H1 (cell line): Measurements from ENCODE around the gene ENTPD8. TPM values are rescaled to one million over a fixed set of nuclear protein-coding genes. Genes with fewer than 3 reads are reported as not detected.

Source experiments
- CTCF ChIA-PET: fragments of 300-600 bp; sonication (Branson Sonifier 250); formaldehyde crosslinking; loops from one replicate; lab custom pipeline; 2021; ENCODE audit not compliant: partially characterized antibody; lab: Charles Lee
- POLR2A ChIA-PET: fragments of 300-600 bp; sonication (Branson Sonifier 250); formaldehyde crosslinking; loops from one replicate; lab custom pipeline; 2021; ENCODE audit warnings: inconsistent platforms; ENCODE audit not compliant: partially characterized antibody; lab: Charles Lee
- DNase-seq, 2 experiments: peaks; one replicate each; pipeline versions ENCODE4 v3.0.0 to v3.0.0-alpha.2; 2010 to 2022; ENCODE audit warnings: low spot score in 2 of 2, low read depth in 1 of 2, mixed read lengths in 1 of 2
- FAIRE-seq: peaks from 2 replicates; lab custom pipeline; 2011; peaks lifted over from hg19 to GRCh38; lab: Jason Lieb, UNC
- H2AFZ ChIP-seq: 2 replicates; pipeline ENCODE4 v1.8.1; 2012; ENCODE audit warnings: low read length, inconsistent platforms
- H2AK5ac ChIP-seq: 2 replicates; pipeline ENCODE4 v1.6.1; 2013; ENCODE audit warnings: low read depth, low read length
- H2BK120ac ChIP-seq: replicated peaks from 2 replicates; pipeline ENCODE3; 2013; ENCODE audit warnings: low read depth, low read length, inconsistent platforms
- H2BK12ac ChIP-seq: 2 replicates; pipeline ENCODE4 v1.6.1; 2013; ENCODE audit warnings: low read depth, low read length
- H2BK15ac ChIP-seq: 2 replicates; pipeline ENCODE4 v1.6.1; 2013; ENCODE audit warnings: low read length
- H2BK20ac ChIP-seq: 2 replicates; pipeline ENCODE4 v1.6.1; 2013; ENCODE audit warnings: low read length
- H2BK5ac ChIP-seq: 2 replicates; pipeline ENCODE4 v1.6.1; 2013; ENCODE audit warnings: low read depth, low read length
- H3K14ac ChIP-seq: 2 replicates; pipeline ENCODE4 v1.6.1; 2013; ENCODE audit warnings: inconsistent platforms; ENCODE audit not compliant: insufficient read length
- H3K18ac ChIP-seq: 2 replicates; pipeline ENCODE4 v1.6.1; 2013; ENCODE audit warnings: low read length; ENCODE audit errors: extremely low read depth
- H3K23ac ChIP-seq: 2 replicates; pipeline ENCODE4 v1.6.1; 2013; ENCODE audit warnings: inconsistent platforms; ENCODE audit not compliant: insufficient read length
- H3K23me2 ChIP-seq: 2 replicates; pipeline ENCODE4 v1.6.1; 2013; ENCODE audit warnings: low read depth, low read length
- H3K27ac ChIP-seq: 2 replicates; pipeline ENCODE4 v1.6.1; 2011; ENCODE audit warnings: low read depth, low read length, inconsistent platforms
- H3K27me3 ChIP-seq, 4 experiments: replicated peaks in 1 of 4; 1 replicate in 1 of 4; 2 replicates in 3 of 4; pipeline versions ENCODE4 v1.6.1 to v1.8.1; 2011 to 2013; ENCODE audit warnings: low read length in 3 of 4, mild to moderate bottlenecking in 3 of 4, inconsistent platforms in 2 of 4, mixed read lengths in 2 of 4, moderate library complexity in 1 of 4; ENCODE audit not compliant: control insufficient read depth in 3 of 4, insufficient read depth in 3 of 4; ENCODE audit errors: extremely low read depth in 1 of 4
- H3K36me3 ChIP-seq, 4 experiments: 2 replicates each; pipeline versions ENCODE4 v1.6.1 to v1.8.1; 2011 to 2013; ENCODE audit warnings: mild to moderate bottlenecking in 4 of 4, low read length in 3 of 4, moderate library complexity in 2 of 4, control low read depth in 1 of 4, inconsistent platforms in 1 of 4; ENCODE audit not compliant: insufficient read depth in 4 of 4, control insufficient read depth in 2 of 4
- H3K4ac ChIP-seq: replicated peaks from 2 replicates; pipeline ENCODE3; 2013; ENCODE audit warnings: low read length, low read depth, mixed read lengths, inconsistent platforms; ENCODE audit not compliant: insufficient read length
- H3K4me1 ChIP-seq, 4 experiments: replicated peaks in 1 of 4; 1 replicate in 1 of 4; 2 replicates in 3 of 4; pipeline versions ENCODE4 v1.6.1 to v1.8.1; 2011 to 2013; ENCODE audit warnings: low read length in 3 of 4, inconsistent platforms in 2 of 4, mixed read lengths in 1 of 4; ENCODE audit not compliant: insufficient read depth in 4 of 4, control insufficient read depth in 3 of 4
- H3K4me2 ChIP-seq, 2 experiments: 2 replicates each; pipeline versions ENCODE4 v1.6.1 to v1.8.1; 2011 to 2013; ENCODE audit warnings: low read depth in 2 of 2, low read length in 2 of 2, control low read depth in 1 of 2, inconsistent platforms in 1 of 2, mild to moderate bottlenecking in 1 of 2; ENCODE audit not compliant: insufficient read depth in 1 of 2
- H3K4me3 ChIP-seq, 4 experiments: fragments of 200-600, 300-600 bp in 1 of 4; sonication (generic), shearing (Covaris generic), sonication (Bioruptor Twin) in 1 of 4; 2 replicates each; pipeline versions ENCODE4 v1.5.1 to v1.8.1; 2011 to 2016; ENCODE audit warnings: low read length in 4 of 4, low read depth in 3 of 4, control low read depth in 2 of 4, inconsistent platforms in 2 of 4, mild to moderate bottlenecking in 2 of 4, mixed read lengths in 1 of 4, moderate library complexity in 1 of 4; ENCODE audit not compliant: insufficient read depth in 2 of 4; ENCODE audit errors: extremely low read depth in 1 of 4
- H3K56ac ChIP-seq: replicated peaks from 2 replicates; pipeline ENCODE3; 2013; ENCODE audit warnings: low read depth, mild to moderate bottlenecking, mixed read lengths, low read length, inconsistent platforms; ENCODE audit not compliant: insufficient read length
- H3K79me1 ChIP-seq: 2 replicates; pipeline ENCODE4 v1.6.1; 2013; ENCODE audit warnings: low read depth, low read length, control low read depth
- H3K79me2 ChIP-seq, 2 experiments: 2 replicates each; pipeline versions ENCODE4 v1.6.1 to v1.8.1; 2012 to 2013; ENCODE audit warnings: low read length in 2 of 2, mild to moderate bottlenecking in 2 of 2, inconsistent platforms in 1 of 2; ENCODE audit not compliant: insufficient read depth in 2 of 2, control insufficient read depth in 1 of 2
- H3K9ac ChIP-seq, 4 experiments: replicated peaks in 1 of 4; 1 replicate in 1 of 4; 2 replicates in 3 of 4; pipeline versions ENCODE4 v1.6.1 to v1.8.1; 2011 to 2013; ENCODE audit warnings: low read depth in 3 of 4, low read length in 3 of 4, control low read depth in 2 of 4, mild to moderate bottlenecking in 2 of 4, moderate library complexity in 2 of 4, inconsistent platforms in 1 of 4; ENCODE audit errors: extremely low read depth in 1 of 4
- H3K9me3 ChIP-seq, 2 experiments: 2 replicates each; pipeline versions ENCODE4 v1.6.1 to v1.8.1; 2012 to 2013; ENCODE audit warnings: mild to moderate bottlenecking in 2 of 2, moderate library complexity in 2 of 2, control low read depth in 1 of 2, inconsistent platforms in 1 of 2, low read depth in 1 of 2, low read length in 1 of 2, mixed read lengths in 1 of 2; ENCODE audit not compliant: insufficient read depth in 2 of 2
- H4K20me1 ChIP-seq, 2 experiments: replicated peaks in 1 of 2; 2 replicates each; pipeline versions ENCODE3 to v1.8.1; 2011 to 2013; ENCODE audit warnings: inconsistent platforms in 2 of 2, low read length in 2 of 2, mild to moderate bottlenecking in 1 of 2; ENCODE audit not compliant: insufficient read depth in 2 of 2, control insufficient read depth in 1 of 2
- H4K5ac ChIP-seq: 2 replicates; pipeline ENCODE4 v1.6.1; 2013; ENCODE audit warnings: low read length, low read depth, mixed read lengths, inconsistent platforms; ENCODE audit not compliant: insufficient read length
- H4K8ac ChIP-seq: 2 replicates; pipeline ENCODE4 v1.8.0; 2013; ENCODE audit warnings: mild to moderate bottlenecking, moderate library complexity, low read length, inconsistent platforms; ENCODE audit not compliant: insufficient read depth; ENCODE audit errors: extremely low read depth
- H4K91ac ChIP-seq: replicated peaks from 2 replicates; pipeline ENCODE3; 2013; ENCODE audit warnings: low read length, mixed read lengths, inconsistent platforms; ENCODE audit not compliant: insufficient read length
- BRCA1 ChIP-seq: IDR thresholded peaks from 2 replicates; pipeline ENCODE4 v1.6.1; 2012; ENCODE audit warnings: low read depth, low read length, improper control_type of control experiment
- EZH2 ChIP-seq: fragments of 200-600 bp; sonication (generic); IDR thresholded peaks from 2 replicates; pipeline ENCODE4 v1.7.1; 2012; ENCODE audit warnings: low read depth, mild to moderate bottlenecking, moderate library complexity, low read length, inconsistent platforms; ENCODE audit not compliant: severe bottlenecking
- HDAC6 ChIP-seq: IDR thresholded peaks from one replicate; pipeline ENCODE4 v1.7.1; 2012; ENCODE audit warnings: low read depth, mild to moderate bottlenecking, inconsistent platforms, low read length, moderate library complexity
- JUND ChIP-seq: IDR thresholded peaks from 2 replicates; pipeline ENCODE4 v1.6.1; 2011; ENCODE audit warnings: mild to moderate bottlenecking, improper control_type of control experiment, low read length
- KDM5A ChIP-seq: fragments of 200-600 bp; IDR thresholded peaks from 2 replicates; pipeline ENCODE4 v1.7.1; 2012; ENCODE audit warnings: mild to moderate bottlenecking, low read length, inconsistent platforms, mixed read lengths
- POLR2A ChIP-seq, 2 experiments: IDR thresholded peaks; 1 replicate in 1 of 2; 2 replicates in 1 of 2; pipeline ENCODE4 v1.6.1; 2011; ENCODE audit warnings: low read depth in 2 of 2, low read length in 2 of 2, mild to moderate bottlenecking in 2 of 2; ENCODE audit errors: control extremely low read depth in 1 of 2
- RBBP5 ChIP-seq: IDR thresholded peaks from 2 replicates; pipeline ENCODE4 v1.7.1; 2012; ENCODE audit warnings: low read depth, mild to moderate bottlenecking, inconsistent platforms, low read length, moderate library complexity, borderline replicate concordance
- SAP30 ChIP-seq: fragments of 300-600 bp; sonication (generic); IDR thresholded peaks from 2 replicates; pipeline ENCODE4 v1.7.1; 2012; ENCODE audit warnings: low read length, moderate library complexity, mild to moderate bottlenecking, inconsistent platforms; ENCODE audit not compliant: insufficient read depth, insufficient replicate concordance
- SIN3A ChIP-seq, 2 experiments: IDR thresholded peaks in 1 of 2; conservative IDR thresholded peaks in 1 of 2; 2 replicates each; pipeline ENCODE4 v1.6.1; 2011 to 2012; ENCODE audit warnings: low read length in 2 of 2, improper control_type of control experiment in 1 of 2, low read depth in 1 of 2, mild to moderate bottlenecking in 1 of 2
- SP1 ChIP-seq: IDR thresholded peaks from 2 replicates; pipeline ENCODE4 v1.6.1; 2011; ENCODE audit warnings: low read depth, low read length
- ZNF274 ChIP-seq: IDR thresholded peaks from 2 replicates; pipeline ENCODE4 v1.7.0; 2012; ENCODE audit warnings: low read length, borderline replicate concordance; ENCODE audit errors: extremely low read depth
- WGBS, 2 experiments: shearing (Covaris generic) in 1 of 2; methylation state at CpG; one replicate each; pipeline versions ENCODE4 v1.1.6 to v1.1.7; 2013 to 2015; ENCODE audit warnings: low lambda C conversion rate in 2 of 2, mixed read lengths in 2 of 2, inconsistent platforms in 1 of 2, low coverage in 1 of 2, missing lambda C conversion rate in 1 of 2; ENCODE audit not compliant: insufficient replicate concordance in 2 of 2, insufficient coverage in 1 of 2, insufficient read length in 1 of 2; ENCODE audit errors: extremely low coverage in 1 of 2, missing lambda C conversion rate in 1 of 2; 5-methylcytosine and 5-hydroxymethylcytosine counted together
- polyA plus RNA-seq, 7 experiments: library from polyadenylated mRNA; depleted of rRNA in 3 of 7; stranded (reverse) in 5 of 7; unstranded in 2 of 7; fragments of >200 nt in 5 of 7; fragments of 200-250 nt in 2 of 7; gene quantifications; 1 replicate in 5 of 7; 2 replicates in 1 of 7; 4 replicates in 1 of 7; pipeline versions ENCODE4 v1.2.1 to v1.2.3, GENCODE V29; 2011 to 2013; ENCODE audit warnings: missing spikeins in 2 of 7, mixed read lengths in 2 of 7
- total RNA-seq: library from RNA; stranded (reverse); fragmentation: NEBNext Ultra II Directional; extraction: Animal tissue kit (Norgen Biotek cat#: 25700); gene quantifications from 2 replicates; pipeline ENCODE4 v1.2.1, GENCODE V29; 2021

ENTPD8 gene
- total and polyA plus RNA-seq, 2 of the 8 experiments (the other 6 are each of a cell fraction or from before 2014, with no cell fraction given) = 0.48 to 0.51 TPM

DNA sequence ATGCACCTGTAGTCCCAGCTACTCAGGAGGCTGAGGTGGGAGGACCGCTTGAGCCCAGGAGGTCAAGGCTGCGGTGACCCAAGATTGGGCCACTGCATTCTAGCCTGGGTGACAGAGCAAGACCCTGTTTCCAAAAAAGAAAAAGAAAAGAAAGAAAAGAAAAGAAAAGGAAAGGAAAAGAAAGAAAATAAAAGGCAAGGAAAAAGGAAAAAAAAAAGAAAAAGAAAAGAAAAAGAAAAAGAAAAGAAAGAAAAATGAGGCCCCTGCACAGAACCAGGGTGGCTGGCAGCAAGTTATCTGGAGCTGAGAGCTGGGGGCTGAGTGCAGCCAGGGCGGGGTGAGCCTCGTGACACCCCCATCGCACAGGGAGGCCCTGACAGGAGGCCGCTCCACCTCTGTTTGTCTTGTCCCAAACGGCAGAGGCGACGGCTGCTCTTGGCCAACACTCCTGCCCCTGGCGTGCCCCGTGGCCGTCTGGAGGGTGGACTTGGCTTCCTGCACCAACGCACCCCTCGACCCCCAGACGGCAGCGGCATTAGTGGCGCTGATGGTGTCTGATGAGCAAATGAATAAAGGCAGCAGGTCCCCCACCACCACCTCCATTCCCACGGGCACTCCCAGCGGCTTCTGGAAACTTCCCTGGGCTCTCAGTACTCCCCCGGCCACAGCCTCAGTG lies 34.9 kb downstream of the ENTPD8 start:
- Histone ChIP-seq H4K20me1 (peaks cover 0 to 4% of the 10 kb centered on the region in 2 experiments), H3K23ac (no peak overlapping the region), H4K8ac (no peak overlapping the region; the same call in 1 of the 2 replicates), H3K79me2 (no peaks in the 10 kb centered on the region), H3K14ac (no peak overlapping the region), H3K4ac (no peak overlapping the region), H3K4me3 (peak overlapping the region in 1 of 4 experiments; percentile 56; a peak in 3 of 8 replicates), H3K56ac (no peak overlapping the region), H3K79me1 (0 out of 2 replicates have a peak, but pooled peaks cover 2% of the 10 kb centered on the region), H3K4me2 (peak overlapping the region; percentile 50 to 64), H4K91ac (peak overlapping the region; percentile 30), H3K36me3 (no peaks in the 10 kb centered on the region), H3K27ac (no peak overlapping the region), H4K5ac (no peak overlapping the region), H2BK12ac (no peak overlapping the region; the same call in 1 of the 2 replicates), H2AK5ac (no peak overlapping the region), H2BK120ac (no peak overlapping the region), H3K27me3 (peaks cover 0 to 3% (median under 1%) of the 10 kb centered on the region in 4 experiments; a peak in 2 of 7 replicates), H2BK5ac (no peak overlapping the region), H2AFZ (no peak overlapping the region), H2BK20ac (no peak overlapping the region), H3K23me2 (peaks cover 6% of the 10 kb centered on the region; the same call in 1 of the 2 replicates), H3K9ac (no peak overlapping the region), H3K4me1 (peaks cover 0 to 4% (median 2%) of the 10 kb centered on the region in 4 experiments; a peak in 6 of 7 replicates), H3K9me3 (no peaks in the 10 kb centered on the region; a peak in 1 of 4 replicates), H2BK15ac (no peak overlapping the region), H3K18ac (no peak overlapping the region; the same call in 1 of the 2 replicates)
- FAIRE-seq = no peak
- POLR2A ChIA-PET = no interaction called here
- no peak for DNase-seq
- 70% methylated on average over 16 of the region's 20 CpGs; no CpG with 5 or more reads in 1 of the 2 experiments for WGBS, 2 experiments
- CTCF ChIA-PET = interaction anchor here (0.6 to 2.0 kb wide), 3 partner anchors 23 to 112 kb away, joined by 3 to 5 read pairs (median 3); no protein-coding TSS in a partner anchor
- TF ChIP-seq ZNF274 = no peak
- no peak for TF ChIP-seq SP1
- TF ChIP-seq EZH2 = no peak
- TF ChIP-seq HDAC6 = no peak
- TF ChIP-seq SAP30 = no peak
- TF ChIP-seq JUND = no peak
- no peak for TF ChIP-seq POLR2A (IDR thresholded peaks at IDR 0.05; ENCODE audit: control extremely low read depth in 1 of 2, low read depth in 2 of 2, low read length in 2 of 2)
- TF ChIP-seq RBBP5 = no peak
- no peak for TF ChIP-seq KDM5A
- no peak for TF ChIP-seq SIN3A (conservative IDR thresholded peaks at IDR 0.05 in 1 of 2, IDR thresholded peaks at IDR 0.05 in 1 of 2; ENCODE audit: low read depth in 1 of 2, low read length in 2 of 2)
- no peak for TF ChIP-seq BRCA1
